HEK293T (cell line): ENCODE measurements around the gene USP46.

ENCODE experiments used
- CTCF ChIA-PET: fragments of 350-600 bp; formaldehyde crosslinking; extraction: SDS; loops from one replicate; lab custom pipeline; 2021; ENCODE audit warnings: antibody characterized with exemption, inconsistent platforms; lab: Yijun Ruan, JAX
- POLR2A ChIA-PET: fragments of 350-600 bp; formaldehyde crosslinking; extraction: SDS; loops from one replicate; lab custom pipeline; 2020; ENCODE audit warnings: antibody characterized with exemption, inconsistent platforms; lab: Yijun Ruan, JAX
- DNase-seq: peaks from one replicate; pipeline ENCODE4 v3.0.0; 2012; ENCODE audit warnings: mixed read lengths; ENCODE audit errors: extremely low spot score
- ARNT ChIP-seq: fragments of 450-650 bp; IDR thresholded peaks from 2 replicates; pipeline ENCODE4 v1.6.1; 2017; ENCODE audit warnings: mild to moderate bottlenecking
- BHLHE40 ChIP-seq: fragments of 450-650 bp; IDR thresholded peaks from 2 replicates; pipeline ENCODE4 v1.6.1; 2016; ENCODE audit warnings: mild to moderate bottlenecking, moderate library complexity, borderline replicate concordance
- CTBP1 ChIP-seq: fragments of 450-650 bp; IDR thresholded peaks from 2 replicates; pipeline ENCODE4 v1.6.1; 2016; ENCODE audit warnings: borderline replicate concordance
- ELF4 ChIP-seq: fragments of 450-650 bp; IDR thresholded peaks from 2 replicates; pipeline ENCODE4 v1.6.1; 2017; ENCODE audit warnings: antibody characterized with exemption
- FOXA1 ChIP-seq: fragments of 450-650 bp; IDR thresholded peaks from 2 replicates; pipeline ENCODE4 v1.6.1; 2016; ENCODE audit warnings: mild to moderate bottlenecking
- FOXK2 ChIP-seq: fragments of 450-650 bp; IDR thresholded peaks from 2 replicates; pipeline ENCODE4 v1.6.1; 2016; ENCODE audit warnings: mild to moderate bottlenecking
- FOXM1 ChIP-seq: fragments of 450-650 bp; IDR thresholded peaks from 2 replicates; pipeline ENCODE4 v1.6.1; 2017; ENCODE audit warnings: mild to moderate bottlenecking, borderline replicate concordance
- HDGF ChIP-seq: fragments of 450-650 bp; IDR thresholded peaks from 2 replicates; pipeline ENCODE4 v1.6.1; 2017; ENCODE audit warnings: antibody characterized with exemption, borderline replicate concordance
- L3MBTL2 ChIP-seq: fragments of 450-650 bp; conservative IDR thresholded peaks from 2 replicates; pipeline ENCODE4 v1.6.1; 2016; ENCODE audit warnings: mild to moderate bottlenecking
- LEF1 ChIP-seq: fragments of 450-650 bp; IDR thresholded peaks from 2 replicates; pipeline ENCODE4 v1.6.1; 2017; ENCODE audit warnings: mild to moderate bottlenecking, borderline replicate concordance
- NFRKB ChIP-seq: fragments of 450-650 bp; IDR thresholded peaks from 2 replicates; pipeline ENCODE4 v1.6.1; 2016; ENCODE audit warnings: mild to moderate bottlenecking, moderate library complexity
- SP1 ChIP-seq: fragments of 450-650 bp; IDR thresholded peaks from 2 replicates; pipeline ENCODE4 v1.6.1; 2017
- SUZ12 ChIP-seq: fragments of 450-650 bp; IDR thresholded peaks from 2 replicates; pipeline ENCODE4 v1.6.1; 2016; ENCODE audit warnings: mild to moderate bottlenecking
- TARDBP ChIP-seq: fragments of 450-650 bp; IDR thresholded peaks from 2 replicates; pipeline ENCODE4 v1.6.1; 2016
- ZNF384 ChIP-seq: fragments of 450-650 bp; IDR thresholded peaks from 2 replicates; pipeline ENCODE4 v1.6.1; 2016
- TF ChIP-seq, protein P1 (sequence below): fragments of 450-650 bp; IDR thresholded peaks from 2 replicates; pipeline ENCODE4 v1.6.1; 2016

Gene USP46

GRCh38 chr4:52622564-52622963, 36.5 kb downstream of the USP46 start:
- TF ChIP-seq, protein P1, sequence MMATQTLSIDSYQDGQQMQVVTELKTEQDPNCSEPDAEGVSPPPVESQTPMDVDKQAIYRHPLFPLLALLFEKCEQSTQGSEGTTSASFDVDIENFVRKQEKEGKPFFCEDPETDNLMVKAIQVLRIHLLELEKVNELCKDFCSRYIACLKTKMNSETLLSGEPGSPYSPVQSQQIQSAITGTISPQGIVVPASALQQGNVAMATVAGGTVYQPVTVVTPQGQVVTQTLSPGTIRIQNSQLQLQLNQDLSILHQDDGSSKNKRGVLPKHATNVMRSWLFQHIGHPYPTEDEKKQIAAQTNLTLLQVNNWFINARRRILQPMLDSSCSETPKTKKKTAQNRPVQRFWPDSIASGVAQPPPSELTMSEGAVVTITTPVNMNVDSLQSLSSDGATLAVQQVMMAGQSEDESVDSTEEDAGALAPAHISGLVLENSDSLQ = no peak
- TF ChIP-seq NFRKB = no peak
- TF ChIP-seq LEF1 = no peak
- no peak for TF ChIP-seq HDGF
- TF ChIP-seq ELF4 = no peak
- POLR2A ChIA-PET = no interaction called here
- CTCF ChIA-PET = no interaction called here
- no peak for DNase-seq

DNA sequence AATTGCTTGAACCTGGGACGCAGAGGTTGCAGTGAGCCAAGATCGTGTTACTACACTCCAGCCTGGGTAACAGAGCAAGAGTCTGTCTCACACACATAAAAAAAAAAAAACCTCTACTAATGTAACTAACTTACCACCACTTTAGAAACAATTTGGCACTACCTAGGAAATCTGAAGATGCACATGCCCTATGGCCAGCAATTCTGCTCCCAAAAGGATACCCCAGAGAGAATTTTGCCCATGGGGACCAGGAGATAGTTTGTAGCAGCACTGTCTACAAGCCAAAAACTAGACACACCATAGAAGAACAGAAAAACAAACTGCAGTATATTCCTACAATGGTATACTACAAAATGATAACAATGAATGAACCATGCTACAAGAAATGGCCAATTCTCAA, 37.5 kb downstream of the USP46 start:
- ChIA-PET CTCF (no interaction called here), POLR2A (no interaction called here)
- no peak for DNase-seq
- TF ChIP-seq ELF4 (no peak), ZNF384 (no peak), TARDBP (no peak), FOXA1 (no peak), ARNT (no peak), FOXM1 (no peak), SUZ12 (no peak), CTBP1 (no peak), BHLHE40 (no peak), HDGF (no peak), L3MBTL2 (no peak), SP1 (no peak), NFRKB (no peak), LEF1 (no peak), FOXK2 (no peak)
- TF ChIP-seq, protein P1 = no peak

GRCh38 chr4:52619591-52619931, 39.5 kb downstream of the USP46 start:
- CTCF ChIA-PET = interaction anchor here (1.1 kb wide), 1 partner anchor 32 kb away, joined by 7 read pairs; no protein-coding TSS in a partner anchor
- POLR2A ChIA-PET = no interaction called here
- no peak for DNase-seq
- TF ChIP-seq, protein P1 = no peak
- TF ChIP-seq L3MBTL2 (no peak), ARNT (no peak), HDGF (no peak), LEF1 (no peak), BHLHE40 (no peak), FOXK2 (no peak), FOXA1 (no peak), TARDBP (no peak), CTBP1 (no peak), SUZ12 (no peak), ELF4 (no peak), SP1 (no peak), ZNF384 (no peak), FOXM1 (no peak), NFRKB (no peak)

DNA sequence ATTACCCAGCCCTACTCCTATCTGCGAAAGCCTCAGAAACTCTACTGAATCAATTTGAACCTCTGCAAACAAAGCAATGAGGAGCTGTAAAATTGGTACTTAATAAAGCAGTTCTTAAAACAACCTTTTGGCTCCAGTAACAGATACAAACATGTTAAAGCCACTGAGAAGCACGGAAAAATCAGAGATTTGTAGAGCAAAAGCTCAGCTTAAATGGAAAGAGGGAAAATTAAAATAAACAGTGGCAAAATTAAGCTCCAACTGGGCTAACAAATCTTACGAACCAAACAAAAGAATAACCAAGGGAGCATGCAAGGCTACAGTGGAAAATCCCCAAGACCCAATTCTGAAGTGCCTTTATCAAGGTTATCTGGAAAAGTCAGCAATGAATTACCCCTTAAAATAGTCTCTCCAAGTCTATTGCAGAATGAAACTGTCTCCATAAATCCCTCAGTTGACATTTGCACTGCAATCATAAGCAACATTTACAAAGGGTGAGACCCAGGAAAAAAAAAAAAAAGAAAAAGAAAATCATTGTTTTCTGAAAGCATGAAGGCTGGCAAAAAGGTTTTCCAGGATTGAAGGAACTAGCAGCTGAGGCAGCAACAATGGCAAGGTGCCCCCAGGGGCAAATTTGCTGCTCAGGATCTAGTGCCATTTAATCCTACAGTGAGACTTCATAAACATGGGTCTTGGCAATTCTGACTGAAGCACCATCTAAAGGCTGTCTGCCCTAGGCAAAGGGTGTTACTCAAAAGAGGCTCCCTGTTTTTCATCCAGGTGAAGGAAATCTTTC, 40.1 kb downstream of the USP46 start:
- ChIA-PET CTCF (interaction anchor here (0.5 to 1.1 kb wide), 2 partner anchors 31 to 359 kb away, joined by 3 to 7 read pairs; no protein-coding TSS in a partner anchor), POLR2A (no interaction called here)
- peak; percentile 13 for DNase-seq
- TF ChIP-seq L3MBTL2 (no peak), SP1 (no peak), ZNF384 (no peak), LEF1 (no peak), ARNT (no peak), NFRKB (no peak), BHLHE40 (no peak), TARDBP (no peak), CTBP1 (no peak), SUZ12 (no peak), FOXA1 (no peak), ELF4 (no peak), HDGF (no peak)
- TF ChIP-seq, protein P1 = no peak; the same call in 1 of the 2 replicates

- POLR2A ChIA-PET = interaction anchor here (1.5 kb wide), 1 partner anchor 95 kb away, joined by 4 read pairs; no protein-coding TSS in a partner anchor
- CTCF ChIA-PET = interaction anchor here (0.6 kb wide), 1 partner anchor 59 kb away, joined by 3 read pairs; no protein-coding TSS in a partner anchor
- no peak for TF ChIP-seq FOXM1
- no peak for TF ChIP-seq SUZ12
- TF ChIP-seq ELF4 = no peak
- no peak for TF ChIP-seq TARDBP
- no peak for TF ChIP-seq L3MBTL2
- no peak for TF ChIP-seq HDGF
- TF ChIP-seq ARNT = no peak
- TF ChIP-seq FOXK2 = no peak
- no peak for TF ChIP-seq LEF1
- TF ChIP-seq NFRKB = no peak
- TF ChIP-seq FOXA1 = no peak
- TF ChIP-seq ZNF384 = no peak
- TF ChIP-seq, protein P1 = no peak
- no peak for TF ChIP-seq SP1
- TF ChIP-seq CTBP1 = no peak
- TF ChIP-seq BHLHE40 = no peak
- DNase-seq = no peak
Observed at GRCh38 chr4:52617336-52618020, 41.6 kb downstream of the USP46 start.
